ENCODE data around the gene CAMKMT.
A peak's percentile ranks its signal among the peaks of the same experiment; 100 is the strongest.

CAMKMT gene

DNA sequence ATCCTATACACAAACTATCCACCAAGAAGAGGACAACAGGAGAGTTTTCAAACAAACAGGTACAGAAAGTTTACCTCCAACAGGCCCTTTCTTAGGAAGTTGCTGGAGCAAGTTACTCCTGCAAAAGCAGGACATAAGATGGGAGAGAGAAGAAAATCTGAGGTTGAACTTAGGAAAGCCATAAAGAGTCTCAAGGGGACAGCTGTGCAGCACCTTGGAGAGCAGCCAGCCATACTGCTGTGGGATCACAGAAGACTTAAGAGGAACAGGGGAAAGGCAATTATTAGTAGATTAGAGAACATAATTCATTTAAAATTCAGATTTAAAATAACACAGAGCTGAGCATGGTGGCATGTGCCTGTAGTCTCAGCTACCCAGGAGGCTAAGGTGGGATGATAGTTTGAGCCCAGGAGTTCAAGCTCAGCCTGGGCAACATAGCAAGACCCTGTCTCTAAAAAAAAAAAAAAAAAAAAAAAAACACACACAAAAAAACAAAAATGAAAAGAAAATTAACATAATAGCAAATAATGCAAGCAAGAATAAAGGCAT is 431.6 kb downstream of the CAMKMT start:
- H3K79me1 ChIP-seq (ENCODE audit: low read length): no peaks in the 10 kb centered on the region
- H3K79me2 ChIP-seq (ENCODE audit: control insufficient read depth, insufficient read depth, low read length, poor library complexity): no peaks in the 10 kb centered on the region
- no peak overlapping the region for H4K91ac ChIP-seq (ENCODE audit: low read depth, low read length)
- H3K4me1 ChIP-seq (ENCODE audit: control insufficient read depth in 1 of 2, insufficient read depth in 2 of 2, low read length in 2 of 2): no peaks in the 10 kb centered on the region
- no peak overlapping the region for H2BK120ac ChIP-seq (ENCODE audit: insufficient read depth, low read length, poor library complexity)
- no peak overlapping the region for H3K4me3 ChIP-seq (ENCODE audit: low read depth, low read length)
- no peak overlapping the region for H3K4ac ChIP-seq (ENCODE audit: low read depth, low read length)
- H2AK5ac ChIP-seq (ENCODE audit: low read length): no peak overlapping the region
- no peak overlapping the region for H3K23ac ChIP-seq (ENCODE audit: low read length)
- H3K27ac ChIP-seq (ENCODE audit: low read depth, low read length): no peak overlapping the region
- no peak overlapping the region for H2AFZ ChIP-seq (ENCODE audit: insufficient read depth, low read length, poor library complexity)
- H3K9me3 ChIP-seq (ENCODE audit: insufficient read depth, low read depth, low read length): no peaks in the 10 kb centered on the region
- H3K9ac ChIP-seq (ENCODE audit: low read length): no peak overlapping the region
- H4K8ac ChIP-seq (ENCODE audit: low read depth, low read length): no peak overlapping the region
- H2BK5ac ChIP-seq (ENCODE audit: low read depth, low read length, poor library complexity): no peak overlapping the region
- no peak overlapping the region for H3K14ac ChIP-seq (ENCODE audit: low read length)
- no peak overlapping the region for H2BK12ac ChIP-seq (ENCODE audit: low read length)
- no peak overlapping the region for H3K18ac ChIP-seq (ENCODE audit: low read length)
- no peak overlapping the region for H4K12ac ChIP-seq (ENCODE audit: low read depth, low read length)
- H3K27me3 ChIP-seq (ENCODE audit: insufficient read depth, low read length): no peaks in the 10 kb centered on the region
- H3K4me2 ChIP-seq (ENCODE audit: low read length): no peak overlapping the region
- peak; percentile 11 to 54 for DNase-seq
- no peaks in the 10 kb centered on the region for H3K36me3 ChIP-seq (ENCODE audit: control insufficient read depth in 1 of 2, insufficient read depth in 2 of 2, low read length in 2 of 2)

DNA sequence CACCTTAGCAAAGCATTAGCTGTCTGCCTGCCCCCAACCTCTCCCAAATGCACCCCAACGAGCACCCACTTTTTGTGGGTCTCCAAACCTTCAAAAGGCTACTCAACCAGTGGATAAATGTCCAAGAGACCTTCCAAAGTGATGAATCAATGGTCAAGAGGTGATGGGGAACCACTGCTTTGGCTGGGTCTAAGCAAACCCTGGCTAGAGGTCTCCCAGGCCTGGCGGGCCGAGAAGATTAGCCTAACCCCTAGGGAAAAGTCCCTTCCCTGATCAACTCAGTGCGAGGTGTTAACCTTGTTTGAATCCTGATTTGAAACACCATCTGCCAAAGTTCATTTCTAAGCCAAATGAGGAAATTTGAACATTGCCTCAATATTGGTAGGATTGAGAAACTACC is 435.0 kb downstream of the CAMKMT start:
- Histone ChIP-seq H3K9me3 (ENCODE audit: insufficient read depth, low read depth, low read length) (no peaks in the 10 kb centered on the region), H4K8ac (ENCODE audit: low read depth, low read length) (no peak overlapping the region), H2BK5ac (ENCODE audit: low read depth, low read length, poor library complexity) (no peak overlapping the region), H3K14ac (ENCODE audit: low read length) (no peak overlapping the region), H3K79me1 (ENCODE audit: low read length) (no peaks in the 10 kb centered on the region), H2BK120ac (ENCODE audit: insufficient read depth, low read length, poor library complexity) (no peak overlapping the region), H3K4me3 (ENCODE audit: low read depth, low read length) (no peak overlapping the region), H2BK12ac (ENCODE audit: low read length) (no peak overlapping the region), H3K18ac (ENCODE audit: low read length) (no peak overlapping the region), H4K91ac (ENCODE audit: low read depth, low read length) (no peak overlapping the region), H3K9ac (ENCODE audit: low read length) (no peak overlapping the region), H2AFZ (ENCODE audit: insufficient read depth, low read length, poor library complexity) (no peak overlapping the region), H2AK5ac (ENCODE audit: low read length) (no peak overlapping the region), H3K4me2 (ENCODE audit: low read length) (no peak overlapping the region), H4K12ac (ENCODE audit: low read depth, low read length) (no peak overlapping the region), H3K79me2 (ENCODE audit: control insufficient read depth, insufficient read depth, low read length, poor library complexity) (no peaks in the 10 kb centered on the region), H3K36me3 (ENCODE audit: control insufficient read depth in 1 of 2, insufficient read depth in 2 of 2, low read length in 2 of 2) (no peaks in the 10 kb centered on the region), H3K27ac (ENCODE audit: low read depth, low read length) (no peak overlapping the region), H3K23ac (ENCODE audit: low read length) (no peak overlapping the region), H3K4ac (ENCODE audit: low read depth, low read length) (no peak overlapping the region), H3K27me3 (ENCODE audit: insufficient read depth, low read length) (peaks cover 16% of the 10 kb centered on the region), H3K4me1 (ENCODE audit: control insufficient read depth in 1 of 2, insufficient read depth in 2 of 2, low read length in 2 of 2) (no peaks in the 10 kb centered on the region)
- no peak for DNase-seq
- WGBS (ENCODE audit: extremely low coverage, insufficient coverage, insufficient read length): no CpG with 5 or more reads among the region's 4 CpGs

DNA sequence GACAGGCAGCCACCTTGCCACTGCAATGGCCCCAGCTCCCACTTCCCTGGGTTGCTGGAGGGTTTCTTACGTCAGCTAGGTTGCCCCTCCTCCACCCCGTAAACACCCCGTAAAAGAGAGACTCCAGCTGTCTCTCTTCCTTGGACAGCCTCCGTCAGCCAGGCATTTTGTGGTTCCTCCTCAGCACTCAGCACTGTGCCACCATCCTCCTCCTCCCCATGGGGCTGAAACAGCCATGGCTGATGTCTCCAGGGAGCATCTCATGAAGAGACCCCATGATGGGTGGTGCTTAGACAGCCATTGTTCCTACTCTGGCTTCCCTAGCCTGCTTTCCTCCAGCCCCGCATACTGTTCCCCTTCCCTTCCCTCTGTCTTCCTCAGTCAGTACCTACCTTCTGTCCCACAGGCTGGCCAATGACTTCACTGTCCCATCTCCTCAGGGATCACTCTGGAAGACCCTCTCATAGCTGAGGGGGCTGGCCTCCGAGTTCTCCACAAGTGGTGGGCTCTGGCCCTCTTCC is 436.5 kb downstream of the CAMKMT start:
- WGBS (ENCODE audit: extremely low coverage, insufficient coverage, insufficient read length): no CpG with 5 or more reads among the region's 6 CpGs
- no peaks in the 10 kb centered on the region for H3K79me1 ChIP-seq (ENCODE audit: low read length)

DNA sequence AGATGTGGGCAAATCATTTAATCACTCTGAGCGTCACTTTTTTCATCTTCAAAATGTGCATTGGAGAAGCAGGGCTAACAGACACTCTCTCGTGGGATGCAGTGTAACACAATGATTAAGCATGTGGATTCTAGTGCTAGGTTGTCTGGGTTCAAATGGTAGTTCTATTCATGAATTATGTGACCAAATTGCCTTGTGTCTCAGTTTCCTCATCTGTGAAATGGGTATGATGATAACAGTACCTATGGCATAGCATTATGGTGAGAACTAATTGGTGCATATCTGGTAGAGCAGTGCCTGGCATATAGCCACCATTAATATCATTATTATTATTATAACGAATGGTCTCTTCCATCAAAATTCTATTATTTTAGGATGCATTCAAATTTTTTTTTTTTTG is 437.4 kb downstream of the CAMKMT start:
- Histone ChIP-seq H3K4me3 (ENCODE audit: low read depth, low read length) (no peak overlapping the region), H2BK120ac (ENCODE audit: insufficient read depth, low read length, poor library complexity) (no peak overlapping the region), H3K4ac (ENCODE audit: low read depth, low read length) (no peak overlapping the region), H4K91ac (ENCODE audit: low read depth, low read length) (no peak overlapping the region), H3K18ac (ENCODE audit: low read length) (no peak overlapping the region), H3K79me1 (ENCODE audit: low read length) (no peaks in the 10 kb centered on the region), H4K8ac (ENCODE audit: low read depth, low read length) (no peak overlapping the region), H2BK12ac (ENCODE audit: low read length) (no peak overlapping the region), H3K4me1 (ENCODE audit: control insufficient read depth in 1 of 2, insufficient read depth in 2 of 2, low read length in 2 of 2) (peaks cover 0 to 2% of the 10 kb centered on the region in 2 experiments), H2AFZ (ENCODE audit: insufficient read depth, low read length, poor library complexity) (no peak overlapping the region), H3K23ac (ENCODE audit: low read length) (no peak overlapping the region), H3K9me3 (ENCODE audit: insufficient read depth, low read depth, low read length) (no peaks in the 10 kb centered on the region), H3K27ac (ENCODE audit: low read depth, low read length) (no peak overlapping the region), H2AK5ac (ENCODE audit: low read length) (no peak overlapping the region), H3K79me2 (ENCODE audit: control insufficient read depth, insufficient read depth, low read length, poor library complexity) (no peaks in the 10 kb centered on the region), H3K14ac (ENCODE audit: low read length) (no peak overlapping the region), H3K4me2 (ENCODE audit: low read length) (no peak overlapping the region), H3K27me3 (ENCODE audit: insufficient read depth, low read length) (peaks cover 24% of the 10 kb centered on the region), H4K12ac (ENCODE audit: low read depth, low read length) (no peak overlapping the region), H2BK5ac (ENCODE audit: low read depth, low read length, poor library complexity) (no peak overlapping the region), H3K9ac (ENCODE audit: low read length) (no peak overlapping the region), H3K36me3 (ENCODE audit: control insufficient read depth in 1 of 2, insufficient read depth in 2 of 2, low read length in 2 of 2) (no peaks in the 10 kb centered on the region)
- WGBS (ENCODE audit: extremely low coverage, insufficient coverage, insufficient read length): no CpG with 5 or more reads among the region's 3 CpGs
- no peak for DNase-seq

More for the DNA sequence above, 436.5 kb downstream of the CAMKMT start:
- no peak overlapping the region for H3K18ac ChIP-seq (ENCODE audit: low read length)
- H3K36me3 ChIP-seq (ENCODE audit: control insufficient read depth in 1 of 2, insufficient read depth in 2 of 2, low read length in 2 of 2): no peaks in the 10 kb centered on the region
- H3K4me3 ChIP-seq (ENCODE audit: low read depth, low read length): no peak overlapping the region
- no peak overlapping the region for H2BK5ac ChIP-seq (ENCODE audit: low read depth, low read length, poor library complexity)
- no peak overlapping the region for H4K91ac ChIP-seq (ENCODE audit: low read depth, low read length)
- H4K12ac ChIP-seq (ENCODE audit: low read depth, low read length): no peak overlapping the region
- peaks cover 22% of the 10 kb centered on the region for H3K27me3 ChIP-seq (ENCODE audit: insufficient read depth, low read length)
- no peak overlapping the region for H3K9ac ChIP-seq (ENCODE audit: low read length)
- H4K8ac ChIP-seq (ENCODE audit: low read depth, low read length): no peak overlapping the region
- H2BK120ac ChIP-seq (ENCODE audit: insufficient read depth, low read length, poor library complexity): no peak overlapping the region
- no peaks in the 10 kb centered on the region for H3K9me3 ChIP-seq (ENCODE audit: insufficient read depth, low read depth, low read length)
- H3K4ac ChIP-seq (ENCODE audit: low read depth, low read length): no peak overlapping the region
- H2AFZ ChIP-seq (ENCODE audit: insufficient read depth, low read length, poor library complexity): no peak overlapping the region
- H3K27ac ChIP-seq (ENCODE audit: low read depth, low read length): no peak overlapping the region
- no peak for DNase-seq
- H3K4me2 ChIP-seq (ENCODE audit: low read length): peak overlapping the region; percentile 6
- no peak overlapping the region for H2BK12ac ChIP-seq (ENCODE audit: low read length)
- peaks cover 0 to 2% of the 10 kb centered on the region in 2 experiments for H3K4me1 ChIP-seq (ENCODE audit: control insufficient read depth in 1 of 2, insufficient read depth in 2 of 2, low read length in 2 of 2)
- H2AK5ac ChIP-seq (ENCODE audit: low read length): no peak overlapping the region
- H3K14ac ChIP-seq (ENCODE audit: low read length): no peak overlapping the region
- H3K23ac ChIP-seq (ENCODE audit: low read length): peak overlapping the region; percentile 29
- no peaks in the 10 kb centered on the region for H3K79me2 ChIP-seq (ENCODE audit: control insufficient read depth, insufficient read depth, low read length, poor library complexity)

Measured in trophoblast cell (in vitro differentiated cells and primary cell).